WTC11 (cell line): ENCODE data around the gene PCNX3.

Experiments used
- E2F1 ChIP-seq: sonication (generic); formaldehyde crosslinking; IDR thresholded peaks from 2 replicates; pipeline ENCODE4 v1.8.0; 2022; ENCODE audit warnings: mild to moderate bottlenecking, missing genetic modification reagents
- ETV6 ChIP-seq: sonication (generic); formaldehyde crosslinking; IDR thresholded peaks from 2 replicates; pipeline ENCODE4 v1.8.1; 2022; ENCODE audit warnings: mild to moderate bottlenecking, missing genetic modification reagents
- FOXK1 ChIP-seq: sonication (generic); formaldehyde crosslinking; IDR thresholded peaks from 2 replicates; pipeline ENCODE4 v1.8.0; 2022; ENCODE audit warnings: mild to moderate bottlenecking, moderate library complexity, missing genetic modification reagents
- TP53 ChIP-seq: sonication (generic); formaldehyde crosslinking; IDR thresholded peaks from 2 replicates; pipeline ENCODE4 v1.8.1; 2023; ENCODE audit warnings: mild to moderate bottlenecking, missing genetic modification reagents
- ZNF121 ChIP-seq: sonication (generic); formaldehyde crosslinking; IDR thresholded peaks from 2 replicates; pipeline ENCODE4 v1.8.0; 2023; ENCODE audit warnings: missing genetic modification reagents
- ZNF317 ChIP-seq: sonication (generic); formaldehyde crosslinking; IDR thresholded peaks from 2 replicates; pipeline ENCODE4 v1.8.1; 2023; ENCODE audit warnings: low read depth, mild to moderate bottlenecking, moderate library complexity, missing genetic modification reagents, borderline replicate concordance
- ZNF416 ChIP-seq: fragments of 250-450 bp; sonication (Bioruptor Pico); IDR thresholded peaks from 2 replicates; pipeline ENCODE4 v1.9.0; 2021; ENCODE audit warnings: mild to moderate bottlenecking, inconsistent platforms
- ZNF423 ChIP-seq: fragments of 250-450 bp; sonication (Bioruptor Pico); IDR thresholded peaks from 2 replicates; pipeline ENCODE4 v2.1.2; 2022; ENCODE audit warnings: mild to moderate bottlenecking, moderate library complexity
- TF ChIP-seq, protein P1 (sequence below): fragments of 200-600 bp; IDR thresholded peaks from 2 replicates; pipeline ENCODE4 v1.8.0; 2022; ENCODE audit warnings: antibody characterized with exemption
- TF ChIP-seq, protein P2 (sequence below): sonication (generic); formaldehyde crosslinking; IDR thresholded peaks from 2 replicates; pipeline ENCODE4 v1.8.1; 2022; ENCODE audit warnings: mild to moderate bottlenecking, missing genetic modification reagents, moderate library complexity, borderline replicate concordance

GRCh38 chr11:65578667-65579066 is 36.9 kb upstream of the PCNX3 start:
- TF ChIP-seq ZNF121 (CRISPR knock-in tag) (no peak), TP53 (CRISPR knock-in tag) (no peak), ZNF317 (CRISPR knock-in tag) (no peak), ZNF416 (CRISPR knock-in tag) (no peak), FOXK1 (CRISPR knock-in tag) (no peak), ETV6 (CRISPR knock-in tag) (no peak), ZNF423 (CRISPR knock-in tag) (no peak), E2F1 (CRISPR knock-in tag) (no peak)
- TF ChIP-seq, protein P1, sequence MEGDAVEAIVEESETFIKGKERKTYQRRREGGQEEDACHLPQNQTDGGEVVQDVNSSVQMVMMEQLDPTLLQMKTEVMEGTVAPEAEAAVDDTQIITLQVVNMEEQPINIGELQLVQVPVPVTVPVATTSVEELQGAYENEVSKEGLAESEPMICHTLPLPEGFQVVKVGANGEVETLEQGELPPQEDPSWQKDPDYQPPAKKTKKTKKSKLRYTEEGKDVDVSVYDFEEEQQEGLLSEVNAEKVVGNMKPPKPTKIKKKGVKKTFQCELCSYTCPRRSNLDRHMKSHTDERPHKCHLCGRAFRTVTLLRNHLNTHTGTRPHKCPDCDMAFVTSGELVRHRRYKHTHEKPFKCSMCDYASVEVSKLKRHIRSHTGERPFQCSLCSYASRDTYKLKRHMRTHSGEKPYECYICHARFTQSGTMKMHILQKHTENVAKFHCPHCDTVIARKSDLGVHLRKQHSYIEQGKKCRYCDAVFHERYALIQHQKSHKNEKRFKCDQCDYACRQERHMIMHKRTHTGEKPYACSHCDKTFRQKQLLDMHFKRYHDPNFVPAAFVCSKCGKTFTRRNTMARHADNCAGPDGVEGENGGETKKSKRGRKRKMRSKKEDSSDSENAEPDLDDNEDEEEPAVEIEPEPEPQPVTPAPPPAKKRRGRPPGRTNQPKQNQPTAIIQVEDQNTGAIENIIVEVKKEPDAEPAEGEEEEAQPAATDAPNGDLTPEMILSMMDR, result no peak
- TF ChIP-seq, protein P2, sequence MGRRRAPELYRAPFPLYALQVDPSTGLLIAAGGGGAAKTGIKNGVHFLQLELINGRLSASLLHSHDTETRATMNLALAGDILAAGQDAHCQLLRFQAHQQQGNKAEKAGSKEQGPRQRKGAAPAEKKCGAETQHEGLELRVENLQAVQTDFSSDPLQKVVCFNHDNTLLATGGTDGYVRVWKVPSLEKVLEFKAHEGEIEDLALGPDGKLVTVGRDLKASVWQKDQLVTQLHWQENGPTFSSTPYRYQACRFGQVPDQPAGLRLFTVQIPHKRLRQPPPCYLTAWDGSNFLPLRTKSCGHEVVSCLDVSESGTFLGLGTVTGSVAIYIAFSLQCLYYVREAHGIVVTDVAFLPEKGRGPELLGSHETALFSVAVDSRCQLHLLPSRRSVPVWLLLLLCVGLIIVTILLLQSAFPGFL, result no peak
